ENCODE data around the gene COL4A5.
"Not testable (repeated sequence)": the region's sequence is repeated elsewhere in the genome, so short reads cannot be mapped to it uniquely, and the experiment has no call there.

Gene COL4A5

GRCh38 chrX:108439426-108439942 lies at the start of gene COL4A5:
Gene COL4A5 (plus strand): TSS chrX:108439838. CDS start chrX:108440126, 288 bp downstream.
- DNase-seq, result no peak

GRCh38 chrX:108390976-108391717 lies 48.5 kb upstream of the COL4A5 start:
- not testable (repeated sequence) for DNase-seq

DNA sequence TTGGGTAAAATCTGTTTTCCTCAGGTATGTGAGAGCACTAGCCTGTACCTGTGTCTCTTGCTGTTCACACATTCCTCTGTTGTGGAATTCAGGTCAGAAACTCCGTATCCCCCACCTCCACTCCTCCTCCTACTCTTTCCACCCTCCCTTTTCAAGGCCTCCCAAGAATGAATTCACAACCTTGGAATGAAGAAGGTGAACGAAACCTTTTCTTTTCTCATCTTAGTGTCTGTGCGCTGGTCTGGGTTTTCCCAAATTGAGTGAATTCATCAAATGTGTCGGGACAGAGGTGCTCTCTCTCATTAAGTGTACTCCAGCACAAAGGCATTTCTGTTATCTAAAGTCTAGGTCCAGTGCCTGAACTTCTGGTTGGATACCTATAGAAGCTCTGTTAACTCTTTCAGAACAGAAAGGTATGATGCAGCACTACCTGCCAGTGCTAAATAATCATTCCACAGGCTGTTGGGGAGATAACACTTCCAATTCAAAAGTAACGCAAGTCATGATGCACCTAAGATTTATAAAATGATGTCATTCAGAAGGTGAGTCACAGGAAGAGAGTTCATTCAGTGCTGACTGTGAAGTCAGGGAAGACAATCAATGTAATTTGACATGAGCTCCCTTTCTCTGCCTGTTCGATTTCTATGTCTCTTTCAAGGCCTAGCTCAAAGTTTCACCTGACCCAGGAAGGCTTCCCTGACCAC lies 43.3 kb upstream of the COL4A5 start:
- no peak for DNase-seq

- DNase-seq, result no peak
Observed at GRCh38 chrX:108396986-108397385, 42.7 kb upstream of the COL4A5 start.

GRCh38 chrX:108397627-108398391 lies 41.8 kb upstream of the COL4A5 start:
- no peak for DNase-seq

GRCh38 chrX:108399418-108400165 lies 40.0 kb upstream of the COL4A5 start:
- no peak for DNase-seq

- no peak for DNase-seq
Observed at GRCh38 chrX:108412783-108413182, 26.9 kb upstream of the COL4A5 start.

DNA sequence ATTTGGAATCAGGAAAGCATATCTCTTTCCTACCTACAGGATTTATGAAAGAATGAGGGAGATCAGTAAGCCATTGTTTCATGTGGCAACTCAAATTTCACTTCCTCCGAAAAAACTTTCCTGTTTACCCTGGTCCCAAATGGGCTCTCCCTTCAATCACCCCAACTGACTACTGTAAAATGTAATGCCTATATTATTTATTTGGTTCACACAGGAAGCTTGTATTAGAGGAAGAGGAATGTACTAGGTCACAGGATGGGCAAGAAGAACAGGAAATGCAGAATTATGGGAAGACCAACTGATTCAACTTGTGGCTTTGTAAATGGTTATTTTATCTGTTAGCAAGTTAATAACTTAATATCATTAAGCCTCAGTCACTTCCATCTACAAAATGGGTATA lies 24.5 kb upstream of the COL4A5 start:
- DNase-seq, result no peak

GRCh38 chrX:108415891-108416290 lies 23.7 kb upstream of the COL4A5 start:
- DNase-seq, result no peak

- no peak for DNase-seq
Observed at GRCh38 chrX:108417257-108417656, 22.4 kb upstream of the COL4A5 start.

DNA sequence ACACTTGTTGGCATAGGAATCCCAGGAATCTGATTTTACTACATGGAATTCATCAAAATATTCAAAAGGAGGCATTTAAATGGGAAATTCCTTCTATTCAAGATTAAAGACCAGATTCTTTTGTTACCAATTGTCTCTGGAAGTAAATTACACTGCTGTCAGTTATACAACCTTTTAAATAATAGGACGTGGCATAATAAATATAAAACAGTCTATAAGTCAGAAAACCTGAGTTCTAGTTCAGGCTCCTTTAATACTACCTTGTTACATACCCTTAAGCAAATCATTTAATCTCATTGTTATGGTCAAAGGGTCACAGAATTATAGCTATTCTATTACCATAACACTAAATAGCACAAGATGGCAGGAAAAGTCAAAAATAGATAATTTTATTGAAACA lies 20.2 kb upstream of the COL4A5 start:
- DNase-seq, result no peak

DNA sequence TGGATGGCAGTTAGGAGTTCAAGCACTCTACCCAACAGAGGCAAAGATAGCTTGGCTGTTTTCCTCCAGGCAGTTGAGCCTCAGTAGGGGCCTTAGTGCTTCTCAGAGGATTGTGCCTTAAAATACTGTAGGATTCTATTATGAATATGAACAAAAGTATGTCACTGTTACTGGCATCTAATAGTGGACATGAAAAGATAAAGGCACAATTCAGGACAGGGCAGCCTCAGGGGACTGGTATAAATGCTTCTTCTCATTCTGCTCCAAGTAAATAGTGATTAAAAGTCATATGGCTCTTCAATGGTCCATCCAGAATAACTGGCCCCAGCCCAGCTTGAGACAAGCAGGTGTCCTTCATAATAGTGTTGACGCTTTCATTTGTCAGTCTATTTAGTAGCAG lies 19.2 kb upstream of the COL4A5 start:
- DNase-seq, result no peak

DNA sequence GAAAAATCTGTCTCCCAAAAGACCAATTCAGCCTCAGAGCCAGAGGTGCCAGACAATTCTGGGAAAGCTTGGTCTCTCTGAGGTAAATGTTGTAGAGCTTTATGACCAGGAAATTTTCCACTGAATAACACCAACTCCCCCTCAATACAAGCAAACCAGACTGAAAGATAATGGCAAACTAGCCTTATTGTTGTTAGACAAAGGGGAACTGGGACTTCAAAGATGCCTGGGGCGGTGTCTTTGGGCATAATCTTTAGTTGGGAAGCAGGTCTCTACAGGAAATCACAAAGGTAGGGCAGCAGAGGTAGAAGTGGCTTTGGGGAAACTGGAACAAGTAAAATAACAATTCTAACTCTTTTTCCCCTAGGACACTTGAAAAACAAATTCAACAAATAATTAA lies 13.4 kb upstream of the COL4A5 start:
- no peak for DNase-seq

DNA sequence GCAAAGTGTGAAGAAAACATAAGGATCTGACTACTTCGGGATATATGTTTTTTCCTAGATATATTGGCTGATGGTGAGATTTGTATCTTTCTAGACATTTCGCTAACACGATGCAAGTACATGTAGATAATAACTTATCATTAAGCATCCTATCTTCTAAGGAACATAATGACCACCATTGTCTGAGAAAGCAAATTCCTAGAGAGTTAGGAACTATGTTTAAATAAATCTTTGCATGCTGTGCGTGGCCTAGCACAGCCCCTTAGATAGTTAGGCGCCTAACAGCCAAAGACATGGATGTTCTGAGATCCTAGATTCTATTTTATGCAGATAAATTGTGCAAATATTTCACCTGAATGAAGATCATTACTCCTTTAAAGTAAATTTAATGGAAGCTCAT lies 4.4 kb upstream of the COL4A5 start:
- DNase-seq, result no peak

DNA sequence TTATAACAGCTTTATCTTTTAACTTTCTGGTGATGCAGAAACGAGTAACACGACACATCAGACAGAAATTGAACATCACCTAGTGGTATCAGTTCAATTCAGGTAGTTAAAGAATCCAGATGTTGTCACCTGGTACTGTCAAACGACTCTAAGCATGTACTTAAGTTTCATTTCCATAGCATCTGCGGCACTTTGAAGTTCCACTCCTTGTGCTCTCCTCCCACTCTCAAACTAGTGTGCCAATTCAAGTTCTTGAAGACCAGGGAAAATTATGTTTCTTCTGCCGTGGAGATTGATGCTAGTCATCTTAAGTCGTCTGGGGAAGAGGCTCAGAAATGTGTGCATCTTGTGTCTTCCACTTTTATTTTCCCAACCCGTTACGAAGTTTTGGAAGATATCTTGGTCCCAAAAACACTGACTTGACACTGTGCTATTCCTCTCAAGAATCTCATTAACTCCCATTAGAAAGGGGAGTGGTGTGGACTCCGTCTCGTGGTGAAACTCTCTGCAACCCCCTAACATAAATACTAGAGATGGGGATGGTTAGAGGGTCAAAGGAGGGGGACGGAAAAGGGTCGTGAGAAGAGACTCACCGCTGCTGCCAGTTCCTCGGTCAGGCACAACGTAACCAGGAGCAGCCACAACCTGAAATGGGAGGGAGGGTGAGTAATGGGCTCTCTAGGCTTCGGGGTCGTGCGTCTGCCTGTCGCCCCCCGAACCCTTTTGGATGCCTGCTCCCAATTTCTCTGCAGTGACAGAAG lies 2.1 kb upstream of the COL4A5 start:
- DNase-seq, result no peak

DNA sequence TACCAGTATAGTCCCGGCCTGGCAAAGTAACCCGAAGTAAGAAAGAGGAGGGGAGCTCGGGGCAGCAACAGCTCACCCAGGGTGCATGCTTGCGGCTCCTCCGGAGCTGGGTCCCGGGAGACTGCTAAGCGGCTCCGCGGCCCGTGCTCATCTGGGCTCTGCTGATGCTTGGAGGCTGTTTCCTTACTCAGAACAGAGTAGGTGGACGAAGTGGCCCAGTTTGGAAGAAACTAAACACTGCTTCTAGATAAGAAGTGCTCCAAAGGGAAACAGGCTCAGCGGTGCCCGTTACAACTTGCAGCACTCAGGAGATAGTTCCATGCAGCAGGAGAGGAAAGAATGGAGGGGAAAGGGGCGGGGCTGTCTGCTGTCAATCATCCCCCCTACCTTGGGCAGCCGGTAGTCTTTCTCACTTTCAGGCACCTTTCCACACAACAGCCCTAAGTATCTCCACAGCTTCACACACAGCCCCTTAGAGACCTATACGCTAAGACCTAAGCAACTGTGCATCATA lies 1.5 kb upstream of the COL4A5 start, which contains the start of gene COL4A6:
Gene COL4A6, minus strand, starts transcription at position 313 of the 514 bp plus-strand sequence. Its CDS starts 226 bp downstream, at position 87.
- no peak for DNase-seq

DNA sequence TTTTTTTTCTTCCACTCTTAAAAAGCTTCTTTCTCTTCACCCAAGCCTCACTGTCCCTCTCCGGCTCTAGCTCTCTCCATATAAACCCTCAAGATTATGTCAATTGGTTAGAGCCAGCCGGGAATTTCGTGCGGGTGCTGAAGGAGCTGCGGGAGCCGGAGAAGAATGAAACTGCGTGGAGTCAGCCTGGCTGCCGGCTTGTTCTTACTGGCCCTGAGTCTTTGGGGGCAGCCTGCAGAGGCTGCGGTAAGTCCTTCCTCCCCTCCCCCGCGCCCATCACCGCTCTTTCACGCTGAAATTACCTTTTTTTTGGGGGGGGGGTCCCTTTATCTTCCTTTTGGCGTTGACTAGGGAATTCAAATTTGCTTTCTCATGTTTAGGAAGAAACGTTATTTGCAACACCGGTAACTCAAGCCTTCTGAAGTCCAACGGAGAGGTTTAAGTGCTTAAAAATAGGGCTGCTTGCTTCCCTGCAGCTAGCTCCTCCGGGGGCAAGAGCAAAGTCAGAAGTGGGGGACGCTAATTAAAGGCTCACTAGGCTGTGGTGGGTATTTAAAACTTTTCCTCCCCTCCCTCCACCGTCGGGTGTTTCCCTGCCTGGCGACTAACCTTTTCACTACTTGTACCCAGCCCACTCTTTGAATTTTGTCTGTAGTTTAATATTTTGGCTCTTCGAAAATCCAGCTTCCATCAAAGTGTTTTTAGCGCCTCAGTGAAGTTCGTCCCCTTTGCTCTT lies 491 bp downstream of the COL4A5 start:
- no peak for DNase-seq

DNA sequence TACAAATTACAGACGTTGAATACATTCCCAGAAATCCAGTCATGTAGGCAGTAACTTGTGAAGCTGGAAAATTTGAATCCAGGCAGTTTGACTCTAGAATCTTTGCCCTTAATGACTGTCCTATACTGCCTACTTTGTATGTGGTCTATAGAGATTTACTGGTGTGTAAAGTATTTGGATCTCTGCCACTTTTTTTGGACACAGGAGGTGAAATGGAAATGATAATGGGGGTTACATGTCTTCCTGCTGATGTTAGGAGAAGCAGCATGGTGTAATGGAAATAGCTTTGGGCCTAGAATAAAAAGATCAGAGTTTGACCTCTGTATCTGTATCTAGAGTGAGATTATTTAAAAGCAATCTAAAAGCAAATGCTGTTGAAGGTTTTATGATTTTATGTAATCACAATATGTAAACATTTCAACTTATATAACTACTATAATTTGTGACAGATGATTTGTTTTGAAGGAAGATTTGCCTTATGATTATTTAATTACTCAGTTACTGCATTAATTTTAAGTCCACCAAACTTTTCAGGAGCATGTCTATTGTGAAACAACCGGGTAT lies 3.3 kb downstream of the COL4A5 start:
- no peak for DNase-seq

- DNase-seq, result no peak
Observed at GRCh38 chrX:108447303-108447702, 7.7 kb downstream of the COL4A5 start.

GRCh38 chrX:108453841-108454240 lies 14.2 kb downstream of the COL4A5 start:
- DNase-seq, result no peak
